HepG2 (cell line): ENCODE measurements around the gene ITPR1. TPM values are rescaled to one million over a fixed set of nuclear protein-coding genes. Genes with fewer than 3 reads are reported as not detected.

Source experiments
- FOXA3 ChIP-seq: IDR thresholded peaks from 2 replicates; pipeline ENCODE4 v1.6.1; 2016; ENCODE audit warnings: missing genetic modification reagents, missing compliant biosample characterization
- FOXP4 ChIP-seq: sonication (generic); formaldehyde crosslinking; IDR thresholded peaks from 2 replicates; pipeline ENCODE4 v1.4.0; 2020; ENCODE audit warnings: missing genetic modification reagents
- HHEX ChIP-seq: IDR thresholded peaks from 2 replicates; pipeline ENCODE4 v1.6.1; 2016; ENCODE audit warnings: control low read depth
- KDM4B ChIP-seq: sonication (generic); formaldehyde crosslinking; IDR thresholded peaks from 2 replicates; pipeline ENCODE4 v1.4.0; 2020; ENCODE audit warnings: missing genetic modification reagents
- MAX ChIP-seq: IDR thresholded peaks from 2 replicates; pipeline ENCODE4 v1.6.1; 2012; ENCODE audit warnings: inconsistent platforms
- NFIB ChIP-seq: sonication (generic); formaldehyde crosslinking; IDR thresholded peaks from 2 replicates; pipeline ENCODE4 v1.9.0; 2021; ENCODE audit warnings: missing genetic modification reagents, mild to moderate bottlenecking, borderline replicate concordance
- PATZ1 ChIP-seq: sonication (generic); formaldehyde crosslinking; IDR thresholded peaks from 2 replicates; pipeline ENCODE4 v1.4.0; 2020; ENCODE audit warnings: missing genetic modification reagents
- PHF21A ChIP-seq: sonication (generic); formaldehyde crosslinking; IDR thresholded peaks from 2 replicates; pipeline ENCODE4 v1.5.0; 2020; ENCODE audit warnings: mild to moderate bottlenecking, missing genetic modification reagents
- SKIL ChIP-seq: sonication (generic); formaldehyde crosslinking; IDR thresholded peaks from 2 replicates; pipeline ENCODE4 v1.8.0; 2022; ENCODE audit warnings: missing genetic modification reagents, mild to moderate bottlenecking, moderate library complexity, borderline replicate concordance
- STAG1 ChIP-seq: sonication (generic); formaldehyde crosslinking; IDR thresholded peaks from 2 replicates; pipeline ENCODE4 v1.4.0; 2020; ENCODE audit warnings: missing genetic modification reagents
- TOE1 ChIP-seq: sonication (generic); formaldehyde crosslinking; IDR thresholded peaks from 2 replicates; pipeline ENCODE4 v1.4.0; 2020; ENCODE audit warnings: mild to moderate bottlenecking, missing genetic modification reagents
- TRIM24 ChIP-seq: sonication (generic); formaldehyde crosslinking; IDR thresholded peaks from 2 replicates; pipeline ENCODE4 v1.8.0; 2022; ENCODE audit warnings: mild to moderate bottlenecking, missing genetic modification reagents
- ZBTB25 ChIP-seq: IDR thresholded peaks from 2 replicates; pipeline ENCODE4 v1.6.1; 2018; ENCODE audit warnings: missing genetic modification reagents
- ZGPAT ChIP-seq: IDR thresholded peaks from 2 replicates; pipeline ENCODE4 v1.6.1; 2016; ENCODE audit warnings: mild to moderate bottlenecking
- ZNF362 ChIP-seq: sonication (generic); formaldehyde crosslinking; IDR thresholded peaks from 2 replicates; pipeline ENCODE4 v1.4.0; 2020; ENCODE audit warnings: missing genetic modification reagents, mild to moderate bottlenecking, borderline replicate concordance
- ZNF639 ChIP-seq: conservative IDR thresholded peaks from 2 replicates; pipeline ENCODE4 v1.6.1; 2018; ENCODE audit warnings: missing genetic modification reagents
- ZNF652 ChIP-seq: IDR thresholded peaks from 2 replicates; pipeline ENCODE4 v1.6.1; 2016; ENCODE audit warnings: low read depth, borderline replicate concordance
- polyA plus RNA-seq, 8 experiments: library from polyadenylated mRNA; depleted of rRNA in 3 of 8; stranded (reverse) in 7 of 8; unstranded in 1 of 8; fragments of >200 nt; fragmentation: Illumina TruSeq in 4 of 8; extraction: Trizol in 4 of 8; gene quantifications; 2 replicates each; pipeline versions ENCODE4 v1.2.1 to v1.2.3, GENCODE V29; 2011 to 2016; ENCODE audit warnings: low read depth in 4 of 8, missing spikeins in 1 of 8, mixed read lengths in 1 of 8; ENCODE audit not compliant: insufficient read depth in 1 of 8
- total RNA-seq, 5 experiments: library from RNA; depleted of rRNA; stranded (reverse); fragments of >200 nt; fragmentation: Illumina TruSeq; extraction: Trizol; gene quantifications; 2 replicates each; pipeline ENCODE4 v1.2.3, GENCODE V29; 2016; ENCODE audit warnings: low read depth in 1 of 5

Gene ITPR1
- total and polyA plus RNA-seq, 2 of the 13 experiments (the other 11 are each of a cell fraction or from before 2014, with no cell fraction given) = 10.0 to 11.4 TPM

GRCh38 chr3:4466741-4467521 is 26.2 kb upstream of the ITPR1 start, which contains the start of gene SUMF1 (continued):
- TF ChIP-seq PATZ1 (CRISPR knock-in tag) = peak; percentile 26; the same call in 1 of the 2 replicates
- 0 out of 2 replicates have a peak, but pooled peaks have one; percentile 14 for TF ChIP-seq STAG1 (CRISPR knock-in tag)
- no peak for TF ChIP-seq FOXP4 (CRISPR knock-in tag)
- no peak for TF ChIP-seq NFIB
- no peak for TF ChIP-seq ZNF652
- no peak for TF ChIP-seq TRIM24 (CRISPR knock-in tag)
- TF ChIP-seq TOE1 = peak; percentile 42; the same call in 1 of the 2 replicates
- peak; percentile 98 for TF ChIP-seq MAX
- TF ChIP-seq SKIL (CRISPR knock-in tag) = no peak
- TF ChIP-seq ZNF639 (CRISPR knock-in tag) = peak; percentile 65
- peak; percentile 94; the same call in 1 of the 2 replicates for TF ChIP-seq ZGPAT (CRISPR knock-in tag)
- TF ChIP-seq PHF21A (CRISPR knock-in tag) = no peak; the same call in 1 of the 2 replicates
- no peak for TF ChIP-seq KDM4B (CRISPR knock-in tag)
- peak; percentile 50 for TF ChIP-seq ZBTB25
- TF ChIP-seq HHEX = no peak
- TF ChIP-seq ZNF362 (CRISPR knock-in tag) = peak; percentile 43; the same call in 1 of the 2 replicates
- peak; percentile 68 for TF ChIP-seq FOXA3 (CRISPR knock-in tag)
